SU-DHL-6 (cell line): Measurements from ENCODE around the gene GRID1.

Experiments used
- EZH2phosphoT487 ChIP-seq: fragments of 200-600 bp; sonication (generic), shearing (Covaris generic); conservative IDR thresholded peaks from 2 replicates; pipeline ENCODE4 v1.6.1; 2018; ENCODE audit warnings: mild to moderate bottlenecking, antibody characterized with exemption, low read length, moderate library complexity, mixed read lengths
- TF ChIP-seq, protein P1 (sequence below): fragments of 200-600 bp; sonication (generic); IDR thresholded peaks from one replicate; pipeline ENCODE4 v1.5.1; 2017; ENCODE audit warnings: antibody characterized with exemption, mild to moderate bottlenecking, low read length, moderate library complexity; ENCODE audit not compliant: insufficient read depth, poor library complexity, severe bottlenecking

DNA sequence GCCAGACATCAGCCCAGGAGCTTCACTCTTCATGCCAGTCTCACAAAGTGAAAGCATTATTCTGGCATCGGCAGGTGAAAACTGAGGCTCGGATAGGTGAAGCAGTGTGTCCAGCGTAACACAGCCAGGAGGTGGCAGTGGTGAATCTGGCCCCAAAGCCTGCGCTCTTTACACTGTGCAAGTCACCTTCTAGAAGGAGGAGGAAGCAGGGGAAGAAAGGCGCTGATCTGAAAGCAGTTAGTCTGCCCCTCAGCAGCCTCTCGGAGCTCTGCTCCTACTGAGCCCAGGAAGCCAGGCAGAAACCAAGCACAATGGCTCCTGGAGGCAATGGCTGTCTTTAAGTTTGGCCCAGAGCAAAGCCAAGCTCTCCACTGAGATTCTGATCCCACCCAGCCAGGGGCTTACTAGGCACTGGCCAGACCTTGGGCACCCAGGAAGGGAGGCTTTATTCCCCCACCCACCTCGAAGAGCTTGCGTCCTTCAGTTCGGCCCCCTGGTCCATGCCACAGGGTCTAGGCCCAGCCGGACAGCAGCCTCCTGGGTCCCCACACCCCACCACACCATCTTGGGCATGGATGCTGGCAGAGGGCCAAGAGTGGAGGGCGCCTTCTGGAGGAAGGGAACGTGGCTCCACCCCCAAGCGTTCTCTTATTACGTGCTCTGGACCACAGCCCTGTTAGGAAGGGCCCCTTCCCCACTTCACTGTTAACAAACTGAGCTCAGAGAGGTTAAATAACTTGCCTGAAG, 104.5 kb downstream of the GRID1 start:
- TF ChIP-seq, protein P1, sequence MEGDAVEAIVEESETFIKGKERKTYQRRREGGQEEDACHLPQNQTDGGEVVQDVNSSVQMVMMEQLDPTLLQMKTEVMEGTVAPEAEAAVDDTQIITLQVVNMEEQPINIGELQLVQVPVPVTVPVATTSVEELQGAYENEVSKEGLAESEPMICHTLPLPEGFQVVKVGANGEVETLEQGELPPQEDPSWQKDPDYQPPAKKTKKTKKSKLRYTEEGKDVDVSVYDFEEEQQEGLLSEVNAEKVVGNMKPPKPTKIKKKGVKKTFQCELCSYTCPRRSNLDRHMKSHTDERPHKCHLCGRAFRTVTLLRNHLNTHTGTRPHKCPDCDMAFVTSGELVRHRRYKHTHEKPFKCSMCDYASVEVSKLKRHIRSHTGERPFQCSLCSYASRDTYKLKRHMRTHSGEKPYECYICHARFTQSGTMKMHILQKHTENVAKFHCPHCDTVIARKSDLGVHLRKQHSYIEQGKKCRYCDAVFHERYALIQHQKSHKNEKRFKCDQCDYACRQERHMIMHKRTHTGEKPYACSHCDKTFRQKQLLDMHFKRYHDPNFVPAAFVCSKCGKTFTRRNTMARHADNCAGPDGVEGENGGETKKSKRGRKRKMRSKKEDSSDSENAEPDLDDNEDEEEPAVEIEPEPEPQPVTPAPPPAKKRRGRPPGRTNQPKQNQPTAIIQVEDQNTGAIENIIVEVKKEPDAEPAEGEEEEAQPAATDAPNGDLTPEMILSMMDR = peak; percentile 62
- TF ChIP-seq EZH2phosphoT487 = no peak
